ENCODE measurements around the gene WDR45. TPM values are rescaled to one million over a fixed set of nuclear protein-coding genes. Genes with fewer than 3 reads are reported as not detected.

The WDR45 gene
- total and polyA plus RNA-seq, 2 donors (not counting 1 experiment from before 2014, with no cell fraction given): 59.8 to 69.4 TPM

GRCh38 chrX:49122499-49122898, 42.8 kb upstream of the WDR45 start:
- no peaks in the 10 kb centered on the region for H3K9me3 ChIP-seq (ENCODE audit: control insufficient read depth, insufficient read depth, low read depth, low read length)
- peaks cover 14% of the 10 kb centered on the region for H3K79me2 ChIP-seq (ENCODE audit: control insufficient read depth, insufficient read depth, low read length)
- no peak overlapping the region for H2AFZ ChIP-seq (ENCODE audit: low read length)
- peak overlapping the region; percentile 88 for H3K9ac ChIP-seq (ENCODE audit: insufficient read depth, low read length)
- no peak for TF ChIP-seq EZH2 (IDR thresholded peaks at IDR 0.05; ENCODE audit: low read length, missing control alignments)
- no peaks in the 10 kb centered on the region for H3K27me3 ChIP-seq (ENCODE audit: control insufficient read depth, insufficient read depth, low read length)
- H3K36me3 ChIP-seq (ENCODE audit: control insufficient read depth, insufficient read depth, low read length): no peaks in the 10 kb centered on the region
- peak overlapping the region; percentile 80 for H3K27ac ChIP-seq (ENCODE audit: insufficient read depth, low read length)
- H4K20me1 ChIP-seq (ENCODE audit: control insufficient read depth, extremely low read depth, insufficient read depth, low read length): no peaks in the 10 kb centered on the region
- H3K4me3 ChIP-seq (replicated peaks in 1 of 4; ENCODE audit: control extremely low read depth in 1 of 4, insufficient read depth in 1 of 4, low read depth in 3 of 4, low read length in 4 of 4): peak overlapping the region; percentile 74 to 96 (median 82)
- peak overlapping the region; percentile 80 for H3K4me2 ChIP-seq (ENCODE audit: extremely low read depth, insufficient read depth, low read length)
- no peaks in the 10 kb centered on the region for H3K4me1 ChIP-seq (ENCODE audit: control insufficient read depth, extremely low read depth, insufficient read depth, low read length)
- no peak for DNase-seq (ENCODE audit: low read depth in 2 of 2)

GRCh38 chrX:49120091-49120490, 40.4 kb upstream of the WDR45 start:
- H3K27ac ChIP-seq (ENCODE audit: insufficient read depth, low read length): no peak overlapping the region
- no peak for DNase-seq (ENCODE audit: low read depth in 2 of 2)
- H3K4me3 ChIP-seq (replicated peaks in 1 of 4; ENCODE audit: control extremely low read depth in 1 of 4, insufficient read depth in 1 of 4, low read depth in 3 of 4, low read length in 4 of 4): no peak overlapping the region
- no peak overlapping the region for H3K9ac ChIP-seq (ENCODE audit: insufficient read depth, low read length)
- H4K20me1 ChIP-seq (ENCODE audit: control insufficient read depth, extremely low read depth, insufficient read depth, low read length): no peaks in the 10 kb centered on the region
- no peaks in the 10 kb centered on the region for H3K4me1 ChIP-seq (ENCODE audit: control insufficient read depth, extremely low read depth, insufficient read depth, low read length)
- no peaks in the 10 kb centered on the region for H3K9me3 ChIP-seq (ENCODE audit: control insufficient read depth, insufficient read depth, low read depth, low read length)
- H3K36me3 ChIP-seq (ENCODE audit: control insufficient read depth, insufficient read depth, low read length): peaks cover 5% of the 10 kb centered on the region
- peaks cover 14% of the 10 kb centered on the region for H3K79me2 ChIP-seq (ENCODE audit: control insufficient read depth, insufficient read depth, low read length)
- H2AFZ ChIP-seq (ENCODE audit: low read length): no peak overlapping the region
- no peak for TF ChIP-seq CTCF (conservative IDR thresholded peaks at IDR 0.05 in 1 of 2, IDR thresholded peaks at IDR 0.05 in 1 of 2; ENCODE audit: low read depth in 1 of 2, low read length in 2 of 2)
- no peak for TF ChIP-seq EZH2 (IDR thresholded peaks at IDR 0.05; ENCODE audit: low read length, missing control alignments)
- H3K4me2 ChIP-seq (ENCODE audit: extremely low read depth, insufficient read depth, low read length): no peak overlapping the region
- H3K27me3 ChIP-seq (ENCODE audit: control insufficient read depth, insufficient read depth, low read length): no peaks in the 10 kb centered on the region

- no peak for TF ChIP-seq CTCF (conservative IDR thresholded peaks at IDR 0.05 in 1 of 2, IDR thresholded peaks at IDR 0.05 in 1 of 2; ENCODE audit: low read depth in 1 of 2, low read length in 2 of 2)
- TF ChIP-seq EZH2 (IDR thresholded peaks at IDR 0.05; ENCODE audit: low read length, missing control alignments): no peak
- DNase-seq (ENCODE audit: low read depth in 2 of 2): no peak
Measured at GRCh38 chrX:49117581-49117980, 37.9 kb upstream of the WDR45 start.

More at GRCh38 chrX:49117581-49117980, 37.9 kb upstream of the WDR45 start:
- no peaks in the 10 kb centered on the region for H3K4me1 ChIP-seq (ENCODE audit: control insufficient read depth, extremely low read depth, insufficient read depth, low read length)
- H3K79me2 ChIP-seq (ENCODE audit: control insufficient read depth, insufficient read depth, low read length): peaks cover 7% of the 10 kb centered on the region
- H3K36me3 ChIP-seq (ENCODE audit: control insufficient read depth, insufficient read depth, low read length): peaks cover 7% of the 10 kb centered on the region
- no peak overlapping the region for H3K27ac ChIP-seq (ENCODE audit: insufficient read depth, low read length)
- no peak overlapping the region for H3K9ac ChIP-seq (ENCODE audit: insufficient read depth, low read length)
- H3K27me3 ChIP-seq (ENCODE audit: control insufficient read depth, insufficient read depth, low read length): no peaks in the 10 kb centered on the region
- no peak overlapping the region for H3K4me2 ChIP-seq (ENCODE audit: extremely low read depth, insufficient read depth, low read length)
- H3K9me3 ChIP-seq (ENCODE audit: control insufficient read depth, insufficient read depth, low read depth, low read length): no peaks in the 10 kb centered on the region
- no peak overlapping the region for H2AFZ ChIP-seq (ENCODE audit: low read length)
- H3K4me3 ChIP-seq (replicated peaks in 1 of 4; ENCODE audit: control extremely low read depth in 1 of 4, insufficient read depth in 1 of 4, low read depth in 3 of 4, low read length in 4 of 4): no peak overlapping the region
- no peaks in the 10 kb centered on the region for H4K20me1 ChIP-seq (ENCODE audit: control insufficient read depth, extremely low read depth, insufficient read depth, low read length)

Data from fibroblast of lung (primary cell).